Measurements from ENCODE around the gene RETN. TPM values are rescaled to one million over a fixed set of nuclear protein-coding genes. Genes with fewer than 3 reads are reported as not detected.

The RETN gene
- not detected in 2 replicates for total RNA-seq

GRCh38 chr19:7668842-7669241, at the start of gene RETN:
Gene RETN (plus strand): TSS chr19:7669049. CDS start chr19:7669327, 278 bp downstream.
- no peak within 1 kb of the TSS for H3K4me3 ChIP-seq (ENCODE audit: low read depth, low read length)
- TF ChIP-seq CTCF (IDR thresholded peaks at IDR 0.05; ENCODE audit: insufficient read depth, low read length, severe bottlenecking), result no peak
- FAIRE-seq, result no peak
- no peaks in the 10 kb centered on the region for H3K36me3 ChIP-seq (ENCODE audit: control insufficient read depth, insufficient read depth, low read length)
- no peak for DNase-seq (ENCODE audit: low read depth)
- H3K27me3 ChIP-seq (ENCODE audit: control insufficient read depth, insufficient read depth, low read length), result peaks cover 8% of the 10 kb centered on the region

GRCh38 chr19:7619671-7620441, 49.0 kb upstream of the RETN start:
- H3K36me3 ChIP-seq (ENCODE audit: control insufficient read depth, insufficient read depth, low read length), result peaks cover 40% of the 10 kb centered on the region
- H3K27me3 ChIP-seq (ENCODE audit: control insufficient read depth, insufficient read depth, low read length), result no peaks in the 10 kb centered on the region
- H3K4me3 ChIP-seq (ENCODE audit: low read depth, low read length), result no peak overlapping the region
- TF ChIP-seq CTCF (IDR thresholded peaks at IDR 0.05; ENCODE audit: insufficient read depth, low read length, severe bottlenecking), result no peak
- no peak for DNase-seq (ENCODE audit: low read depth)
- FAIRE-seq, result no peak

- Histone ChIP-seq H3K4me3 (ENCODE audit: low read depth, low read length) (no peak overlapping the region), H3K36me3 (ENCODE audit: control insufficient read depth, insufficient read depth, low read length) (peaks cover 44% of the 10 kb centered on the region), H3K27me3 (ENCODE audit: control insufficient read depth, insufficient read depth, low read length) (no peaks in the 10 kb centered on the region)
- DNase-seq (ENCODE audit: low read depth) (no peak), FAIRE-seq (no peak)
- no peak for TF ChIP-seq CTCF (IDR thresholded peaks at IDR 0.05; ENCODE audit: insufficient read depth, low read length, severe bottlenecking)
Measured at GRCh38 chr19:7620442-7621412, 48.1 kb upstream of the RETN start.

GRCh38 chr19:7622933-7623685, 45.7 kb upstream of the RETN start:
- Histone ChIP-seq H3K36me3 (ENCODE audit: control insufficient read depth, insufficient read depth, low read length) (peaks cover 50% of the 10 kb centered on the region), H3K4me3 (ENCODE audit: low read depth, low read length) (no peak overlapping the region), H3K27me3 (ENCODE audit: control insufficient read depth, insufficient read depth, low read length) (no peaks in the 10 kb centered on the region)
- DNase-seq (ENCODE audit: low read depth), result no peak
- no peak for TF ChIP-seq CTCF (IDR thresholded peaks at IDR 0.05; ENCODE audit: insufficient read depth, low read length, severe bottlenecking)
- peak; percentile 95 for FAIRE-seq

GRCh38 chr19:7623725-7624603, 44.9 kb upstream of the RETN start:
- H3K36me3 ChIP-seq (ENCODE audit: control insufficient read depth, insufficient read depth, low read length), result peaks cover 47% of the 10 kb centered on the region
- DNase-seq (ENCODE audit: low read depth), result no peak

More at GRCh38 chr19:7623725-7624603, 44.9 kb upstream of the RETN start:
- FAIRE-seq, result no peak
- Histone ChIP-seq H3K27me3 (ENCODE audit: control insufficient read depth, insufficient read depth, low read length) (no peaks in the 10 kb centered on the region), H3K4me3 (ENCODE audit: low read depth, low read length) (no peak overlapping the region)
- TF ChIP-seq CTCF (IDR thresholded peaks at IDR 0.05; ENCODE audit: insufficient read depth, low read length, severe bottlenecking), result no peak

Data from bronchial epithelial cell (primary cell).